Vagina (tissue), 2 donors: ENCODE results near the gene STK11IP.

Source experiments
- POLR2A ChIP-seq, 2 donors: fragments of 450-650 bp; IDR thresholded peaks; one replicate each; pipeline ENCODE4 v1.6.1; 2017; ENCODE audit warnings: antibody characterized with exemption in 2 of 2, mild to moderate bottlenecking in 2 of 2, moderate library complexity in 2 of 2
- POLR2AphosphoS5 ChIP-seq, 2 donors: sonication (generic); formaldehyde crosslinking; IDR thresholded peaks; one replicate each; pipeline ENCODE4 v1.9.0; 2017; ENCODE audit warnings: antibody characterized with exemption in 2 of 2, mild to moderate bottlenecking in 2 of 2, low read depth in 1 of 2; ENCODE audit not compliant: insufficient read depth in 1 of 2
- TF ChIP-seq, protein P1 (sequence below), 3 experiments: fragments of 450-650 bp in 2 of 3; fragments of 200-600 bp in 1 of 3; sonication (generic) in 1 of 3; IDR thresholded peaks; one replicate each; pipeline ENCODE4 v1.5.1; 2017 to 2019; ENCODE audit warnings: antibody characterized with exemption in 3 of 3, mild to moderate bottlenecking in 2 of 3, moderate library complexity in 2 of 3

DNA sequence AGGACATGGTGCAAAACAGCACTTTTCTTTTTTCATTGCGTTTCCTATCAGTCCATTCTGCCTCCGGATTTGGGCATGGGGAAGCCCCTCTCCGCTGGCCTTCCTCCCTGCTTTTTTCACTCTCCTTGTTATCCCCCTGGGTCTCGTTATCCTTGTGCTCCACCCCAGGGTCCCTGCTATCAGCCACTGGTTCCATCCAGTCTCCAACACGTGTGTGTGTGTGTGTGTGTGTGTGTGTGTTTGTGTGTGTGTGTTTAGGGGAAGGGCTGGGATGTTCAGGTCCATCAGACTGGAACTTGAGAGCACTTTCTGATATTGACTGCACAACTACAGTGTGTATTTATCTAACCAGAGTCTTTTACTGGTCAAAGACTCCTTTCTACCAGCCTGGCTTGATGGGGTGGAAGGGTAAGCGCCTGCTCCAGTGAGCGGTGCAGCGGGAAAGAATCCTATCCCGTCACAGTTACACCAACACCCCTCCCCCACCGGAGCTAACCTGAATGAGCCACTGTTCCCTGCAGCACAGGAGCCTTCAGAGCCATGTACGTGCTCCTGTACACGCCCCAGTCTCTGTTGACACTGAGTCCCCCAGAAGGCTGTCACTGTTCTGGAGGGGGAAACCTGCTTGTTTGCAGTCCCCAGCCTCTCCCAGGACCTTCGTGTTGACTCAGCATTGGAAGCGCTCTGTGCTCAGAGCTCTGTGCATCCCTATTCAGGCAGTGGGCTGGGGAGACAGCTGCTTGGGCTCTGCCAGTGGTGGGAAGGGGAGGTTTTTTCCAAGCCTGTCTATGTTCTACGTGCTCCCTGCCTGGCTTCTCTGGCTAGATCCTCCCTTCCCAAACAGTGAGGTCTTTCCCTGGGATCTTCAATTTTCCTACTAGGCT lies 20.9 kb upstream of the STK11IP start:
- TF ChIP-seq, protein P1, sequence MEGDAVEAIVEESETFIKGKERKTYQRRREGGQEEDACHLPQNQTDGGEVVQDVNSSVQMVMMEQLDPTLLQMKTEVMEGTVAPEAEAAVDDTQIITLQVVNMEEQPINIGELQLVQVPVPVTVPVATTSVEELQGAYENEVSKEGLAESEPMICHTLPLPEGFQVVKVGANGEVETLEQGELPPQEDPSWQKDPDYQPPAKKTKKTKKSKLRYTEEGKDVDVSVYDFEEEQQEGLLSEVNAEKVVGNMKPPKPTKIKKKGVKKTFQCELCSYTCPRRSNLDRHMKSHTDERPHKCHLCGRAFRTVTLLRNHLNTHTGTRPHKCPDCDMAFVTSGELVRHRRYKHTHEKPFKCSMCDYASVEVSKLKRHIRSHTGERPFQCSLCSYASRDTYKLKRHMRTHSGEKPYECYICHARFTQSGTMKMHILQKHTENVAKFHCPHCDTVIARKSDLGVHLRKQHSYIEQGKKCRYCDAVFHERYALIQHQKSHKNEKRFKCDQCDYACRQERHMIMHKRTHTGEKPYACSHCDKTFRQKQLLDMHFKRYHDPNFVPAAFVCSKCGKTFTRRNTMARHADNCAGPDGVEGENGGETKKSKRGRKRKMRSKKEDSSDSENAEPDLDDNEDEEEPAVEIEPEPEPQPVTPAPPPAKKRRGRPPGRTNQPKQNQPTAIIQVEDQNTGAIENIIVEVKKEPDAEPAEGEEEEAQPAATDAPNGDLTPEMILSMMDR (IDR thresholded peaks at IDR 0.05) = no peak
- TF ChIP-seq POLR2A (IDR thresholded peaks at IDR 0.05) (no peak), POLR2AphosphoS5 (IDR thresholded peaks at IDR 0.05; ENCODE audit: insufficient read depth in 1 of 2, low read depth in 1 of 2) (no peak)
